ENCODE measurements around the gene TRIP10.

Gene TRIP10

GRCh38 chr19:6694147-6694815 is 45.2 kb upstream of the TRIP10 start:
- in situ Hi-C loops (cut with HindIII; ENCODE audit: low sequenced_read_pairs), result no loop called here
- TF ChIP-seq, protein P1, sequence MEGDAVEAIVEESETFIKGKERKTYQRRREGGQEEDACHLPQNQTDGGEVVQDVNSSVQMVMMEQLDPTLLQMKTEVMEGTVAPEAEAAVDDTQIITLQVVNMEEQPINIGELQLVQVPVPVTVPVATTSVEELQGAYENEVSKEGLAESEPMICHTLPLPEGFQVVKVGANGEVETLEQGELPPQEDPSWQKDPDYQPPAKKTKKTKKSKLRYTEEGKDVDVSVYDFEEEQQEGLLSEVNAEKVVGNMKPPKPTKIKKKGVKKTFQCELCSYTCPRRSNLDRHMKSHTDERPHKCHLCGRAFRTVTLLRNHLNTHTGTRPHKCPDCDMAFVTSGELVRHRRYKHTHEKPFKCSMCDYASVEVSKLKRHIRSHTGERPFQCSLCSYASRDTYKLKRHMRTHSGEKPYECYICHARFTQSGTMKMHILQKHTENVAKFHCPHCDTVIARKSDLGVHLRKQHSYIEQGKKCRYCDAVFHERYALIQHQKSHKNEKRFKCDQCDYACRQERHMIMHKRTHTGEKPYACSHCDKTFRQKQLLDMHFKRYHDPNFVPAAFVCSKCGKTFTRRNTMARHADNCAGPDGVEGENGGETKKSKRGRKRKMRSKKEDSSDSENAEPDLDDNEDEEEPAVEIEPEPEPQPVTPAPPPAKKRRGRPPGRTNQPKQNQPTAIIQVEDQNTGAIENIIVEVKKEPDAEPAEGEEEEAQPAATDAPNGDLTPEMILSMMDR (IDR thresholded peaks at IDR 0.05; ENCODE audit: low read depth, low read length, missing control alignments), result no peak
- no peak for DNase-seq (ENCODE audit: low read depth)
- no peak overlapping the region for H3K4me3 ChIP-seq (ENCODE audit: low read depth, low read length)

DNA sequence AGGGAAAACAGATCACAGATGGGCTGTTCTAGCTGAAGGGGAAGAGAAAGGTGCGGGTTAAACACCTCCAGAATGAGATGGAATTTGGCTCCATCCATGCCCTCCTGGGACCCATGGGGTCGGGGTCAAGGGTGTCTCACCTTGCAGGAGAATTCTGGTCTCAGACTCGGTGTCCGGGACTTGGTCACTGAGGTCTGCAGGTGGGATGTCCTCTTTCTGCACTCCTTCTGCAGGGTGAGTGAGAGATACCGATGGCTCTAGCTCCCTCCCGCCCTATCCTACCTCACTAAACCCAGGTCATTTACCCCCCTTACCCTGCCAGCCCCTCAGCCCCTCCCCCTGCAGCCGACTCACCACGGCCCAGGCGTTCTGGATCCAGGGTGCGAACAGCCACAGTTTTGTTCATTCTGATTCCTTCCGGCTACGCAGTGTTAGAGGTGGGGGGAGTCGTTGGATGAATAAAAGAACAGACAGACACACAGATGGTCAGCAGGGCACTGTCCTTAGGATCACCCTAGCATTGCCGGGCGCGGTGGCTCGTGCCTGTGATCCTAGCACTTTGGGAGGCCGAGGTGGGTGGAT is 43.1 kb upstream of the TRIP10 start:
- TF ChIP-seq, protein P1 (IDR thresholded peaks at IDR 0.05; ENCODE audit: low read depth, low read length, missing control alignments), result no peak
- DNase-seq (ENCODE audit: low read depth), result no peak
- in situ Hi-C loops (cut with HindIII; ENCODE audit: low sequenced_read_pairs), result no loop called here
- H3K4me3 ChIP-seq (ENCODE audit: low read depth, low read length), result no peak overlapping the region

DNA sequence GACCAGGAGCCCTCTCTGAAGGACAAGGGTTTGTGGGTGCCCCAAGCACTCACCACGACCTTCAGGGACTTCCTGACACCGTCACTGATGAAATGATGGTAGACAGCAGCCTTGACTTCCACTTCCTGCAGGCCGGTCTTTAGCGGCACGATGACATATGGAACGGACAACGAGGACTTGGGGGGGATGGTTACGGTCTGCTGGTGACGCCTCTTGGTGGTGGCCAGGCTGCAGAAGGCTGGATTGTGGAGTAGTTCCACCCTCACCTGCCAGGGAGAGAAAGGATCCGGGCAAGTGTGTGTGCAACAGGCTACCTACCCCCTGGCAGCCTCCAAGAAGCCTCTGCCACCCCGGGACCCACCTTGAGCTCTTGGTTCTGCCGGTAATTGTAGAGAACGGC is 42.2 kb upstream of the TRIP10 start:
- H3K4me3 ChIP-seq (ENCODE audit: low read depth, low read length), result no peak overlapping the region
- in situ Hi-C loops (cut with HindIII; ENCODE audit: low sequenced_read_pairs), result no loop called here
- DNase-seq (ENCODE audit: low read depth), result no peak
- TF ChIP-seq, protein P1 (IDR thresholded peaks at IDR 0.05; ENCODE audit: low read depth, low read length, missing control alignments), result no peak

DNA sequence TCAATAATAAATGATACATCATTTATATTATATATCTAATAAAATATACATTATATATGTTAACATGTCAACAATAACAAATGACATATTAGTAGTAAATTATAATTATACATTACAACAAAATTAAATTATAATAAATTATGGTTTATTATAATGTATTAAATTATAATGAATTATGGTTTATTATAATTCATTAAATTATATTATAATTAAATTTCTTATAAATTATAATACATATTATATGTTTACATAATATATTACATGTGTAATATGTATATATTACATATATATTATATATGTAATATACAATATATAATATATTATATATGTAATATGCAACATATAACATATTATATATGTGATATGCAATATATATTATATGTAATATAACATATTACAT is 39.5 kb upstream of the TRIP10 start:
- no peak for DNase-seq (ENCODE audit: low read depth)
- no peak overlapping the region for H3K4me3 ChIP-seq (ENCODE audit: low read depth, low read length)
- TF ChIP-seq, protein P1 (IDR thresholded peaks at IDR 0.05; ENCODE audit: low read depth, low read length, missing control alignments), result no peak
- in situ Hi-C loops (cut with HindIII; ENCODE audit: low sequenced_read_pairs), result no loop called here

DNA sequence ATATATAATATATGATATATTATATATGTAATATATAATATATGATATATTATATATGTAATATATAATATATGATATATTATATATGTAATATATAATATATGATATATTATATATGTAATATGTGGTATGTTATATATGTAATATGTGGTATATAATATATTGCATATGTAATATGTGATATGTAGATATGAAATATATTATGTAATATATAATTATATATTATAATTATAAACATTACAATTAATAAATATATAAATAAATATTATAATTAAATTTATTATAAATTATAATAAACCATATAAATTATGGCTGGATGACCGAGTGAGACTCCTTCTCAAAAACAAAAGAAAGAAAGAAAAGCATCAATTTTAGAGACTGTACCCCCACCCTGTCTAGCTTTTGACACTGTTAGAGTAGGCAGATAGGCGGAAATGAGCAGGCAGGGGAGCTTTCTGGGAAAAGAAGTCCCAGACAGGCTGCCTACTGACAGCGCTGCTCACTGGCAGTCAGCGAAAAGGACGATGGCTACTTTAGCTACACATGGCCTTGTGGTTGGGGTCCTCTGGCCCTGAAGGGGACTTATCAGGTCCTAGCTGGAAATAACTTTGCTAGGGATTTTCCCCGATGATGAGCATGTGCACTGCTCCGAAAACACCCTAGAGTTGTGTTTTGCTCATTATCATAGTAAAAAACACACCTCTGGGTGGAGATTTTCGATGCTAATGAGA is 38.7 kb upstream of the TRIP10 start:
- in situ Hi-C loops (cut with HindIII; ENCODE audit: low sequenced_read_pairs), result no loop called here

DNA sequence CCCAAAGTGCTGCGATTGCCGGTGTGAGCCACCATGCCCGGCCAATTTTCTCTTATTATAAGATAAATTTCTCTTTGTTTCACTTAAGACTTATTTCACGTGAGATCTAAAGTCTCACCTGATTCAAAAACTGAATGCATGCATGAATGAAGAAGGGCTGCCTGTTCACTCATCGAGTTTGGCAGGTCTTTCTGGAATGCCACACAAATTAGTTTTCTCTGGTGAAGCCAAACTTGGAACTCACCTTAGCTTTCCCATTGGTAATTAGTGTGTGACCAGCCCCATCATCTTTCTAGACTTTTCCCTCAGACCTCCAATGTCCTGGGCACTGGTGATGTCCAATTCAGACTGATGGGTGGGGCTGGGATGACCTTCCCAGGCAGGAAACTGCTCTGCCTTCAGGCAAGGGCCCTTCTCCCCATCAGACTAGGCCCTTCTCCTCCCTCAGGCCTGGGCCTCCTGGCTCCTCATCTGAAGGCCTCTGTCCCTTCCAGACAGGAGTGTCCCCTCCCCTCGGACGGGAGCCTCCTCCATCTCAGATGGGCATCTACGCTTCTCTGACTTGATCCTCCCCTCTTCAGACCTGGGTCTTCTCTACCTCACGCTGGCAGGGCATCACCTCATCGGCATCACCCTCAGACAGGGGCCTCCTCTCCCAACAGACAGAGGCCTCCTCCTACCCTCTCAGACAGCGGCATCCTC is 33.4 kb upstream of the TRIP10 start:
- in situ Hi-C loops (cut with HindIII; ENCODE audit: low sequenced_read_pairs), result no loop called here
- no peak for DNase-seq (ENCODE audit: low read depth)
- TF ChIP-seq, protein P1 (IDR thresholded peaks at IDR 0.05; ENCODE audit: low read depth, low read length, missing control alignments), result no peak
- no peak overlapping the region for H3K4me3 ChIP-seq (ENCODE audit: low read depth, low read length)

More for the DNA sequence above, 38.7 kb upstream of the TRIP10 start:
- TF ChIP-seq, protein P1 (IDR thresholded peaks at IDR 0.05; ENCODE audit: low read depth, low read length, missing control alignments), result no peak
- no peak overlapping the region for H3K4me3 ChIP-seq (ENCODE audit: low read depth, low read length)
- DNase-seq (ENCODE audit: low read depth), result no peak

Measured in astrocyte of the cerebellum (primary cell).